Endometrial microvascular endothelial cells (primary cell): Measurements from ENCODE around the gene ABHD12. TPM values are rescaled to one million over a fixed set of nuclear protein-coding genes. Genes with fewer than 3 reads are reported as not detected.
"Not testable (repeated sequence)": the region's sequence is repeated elsewhere in the genome, so short reads cannot be mapped to it uniquely, and the experiment has no call there.

Experiments
- in situ Hi-C: cut with HindIII; loops from 2 replicates; pipeline ENCODE4 v1.10.0; 2017; ENCODE audit warnings: low sequenced_read_pairs, low pct_unique_long_range_greater_than_20kb; ENCODE audit errors: inconsistent ontology term
- total RNA-seq: library from RNA; depleted of rRNA; stranded (reverse); fragments of >200 nt; gene quantifications from one replicate; pipeline ENCODE4 v1.2.3, GENCODE V29; 2015; ENCODE audit errors: inconsistent ontology term

The ABHD12 gene
- total RNA-seq, 1 donor from 2014 or later = 26.9 TPM

- in situ Hi-C loops = no loop called here
Observed at GRCh38 chr20:25356271-25356933, 34.2 kb downstream of the ABHD12 start.

DNA sequence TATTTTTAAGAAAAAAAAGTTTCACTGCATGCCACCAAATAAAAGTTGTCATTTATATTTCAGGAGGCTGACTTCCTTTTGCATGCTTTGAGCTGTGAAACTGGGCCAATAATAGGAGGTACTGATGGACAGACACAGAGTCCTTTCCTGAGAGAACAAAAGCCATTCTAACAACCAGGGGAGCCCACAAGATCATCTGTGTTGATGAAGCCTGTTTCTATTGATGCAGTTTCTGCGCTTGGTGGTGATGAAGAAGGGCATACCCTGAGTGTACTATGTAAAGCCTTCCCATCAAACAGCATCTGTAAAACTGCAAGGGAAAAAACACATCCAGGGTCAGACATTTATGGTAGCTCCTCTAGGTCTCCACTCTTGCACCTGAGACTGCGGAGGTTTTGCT lies 34.8 kb downstream of the ABHD12 start:
- in situ Hi-C loops = no loop called here

GRCh38 chr20:25355011-25355595 lies 35.5 kb downstream of the ABHD12 start:
- in situ Hi-C loops = no loop called here

GRCh38 chr20:25353747-25354705 lies 36.6 kb downstream of the ABHD12 start:
- in situ Hi-C loops = no loop called here

DNA sequence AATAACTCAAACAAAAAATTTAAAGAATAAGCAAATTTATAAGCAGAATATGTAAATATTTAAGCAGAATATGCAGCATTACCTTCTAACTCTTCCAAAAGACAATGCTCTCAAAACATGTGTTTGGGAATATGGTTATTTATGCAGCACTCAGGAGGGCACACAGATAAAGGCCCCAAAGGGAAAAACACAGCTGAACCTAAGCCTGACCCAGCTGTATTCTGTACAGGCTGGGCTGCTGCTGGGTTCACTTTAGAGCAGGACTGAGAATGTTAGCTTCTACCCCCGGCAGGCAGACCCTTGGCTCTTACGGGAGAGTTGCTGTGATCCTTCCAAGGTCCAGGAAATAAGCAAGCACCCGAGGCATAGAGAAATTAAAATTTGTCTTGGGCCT lies 37.3 kb downstream of the ABHD12 start:
- in situ Hi-C loops = no loop called here

DNA sequence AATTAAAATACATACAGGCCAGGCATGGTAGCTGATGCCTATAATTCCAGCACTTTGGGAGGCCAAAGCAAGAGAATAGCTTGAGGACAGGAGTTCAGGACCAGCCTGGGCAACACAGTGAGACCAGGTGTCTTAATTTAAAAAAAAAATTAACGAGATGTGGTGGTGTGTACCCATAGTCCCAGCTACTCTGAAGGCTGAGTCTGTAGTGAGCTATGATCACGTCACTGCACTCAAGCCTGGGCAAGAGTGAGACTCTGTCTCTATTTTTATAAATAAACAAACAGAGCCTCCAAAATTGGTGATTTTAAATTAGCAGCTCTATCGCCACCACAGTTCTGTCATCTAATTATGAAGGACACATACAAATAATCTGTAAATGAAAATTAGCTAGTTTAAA lies 37.9 kb downstream of the ABHD12 start:
- in situ Hi-C loops = no loop called here

GRCh38 chr20:25351024-25351360 lies 39.6 kb downstream of the ABHD12 start:
- in situ Hi-C loops = no loop called here

GRCh38 chr20:25346349-25346748 lies 44.3 kb downstream of the ABHD12 start:
- in situ Hi-C loops = no loop called here

DNA sequence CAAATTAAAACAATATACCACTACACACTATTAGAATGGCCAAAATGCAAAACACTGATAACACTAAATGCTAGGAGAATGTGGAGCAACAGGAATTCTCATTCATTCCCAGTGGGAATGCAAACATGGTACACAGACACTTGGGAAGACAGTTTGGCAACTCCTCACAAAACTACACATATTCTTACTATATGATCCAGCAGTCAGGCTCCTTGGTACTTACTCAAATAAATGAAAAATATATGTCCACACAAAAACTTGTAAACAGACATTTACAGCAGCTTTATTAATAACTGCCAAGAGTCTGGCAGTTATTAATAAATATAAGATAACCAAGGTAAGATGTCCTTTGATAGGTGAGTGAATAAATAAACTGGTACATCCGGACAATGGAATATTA lies 44.9 kb downstream of the ABHD12 start:
- in situ Hi-C loops = no loop called here

GRCh38 chr20:25344634-25345033 lies 46.0 kb downstream of the ABHD12 start:
- in situ Hi-C loops = no loop called here

GRCh38 chr20:25341716-25342680 lies 48.6 kb downstream of the ABHD12 start:
- in situ Hi-C loops = no loop called here

- in situ Hi-C loops = no loop called here
Observed at GRCh38 chr20:25340380-25340779, 50.3 kb downstream of the ABHD12 start.

GRCh38 chr20:25339608-25340007 lies 51.0 kb downstream of the ABHD12 start:
- in situ Hi-C loops = no loop called here

DNA sequence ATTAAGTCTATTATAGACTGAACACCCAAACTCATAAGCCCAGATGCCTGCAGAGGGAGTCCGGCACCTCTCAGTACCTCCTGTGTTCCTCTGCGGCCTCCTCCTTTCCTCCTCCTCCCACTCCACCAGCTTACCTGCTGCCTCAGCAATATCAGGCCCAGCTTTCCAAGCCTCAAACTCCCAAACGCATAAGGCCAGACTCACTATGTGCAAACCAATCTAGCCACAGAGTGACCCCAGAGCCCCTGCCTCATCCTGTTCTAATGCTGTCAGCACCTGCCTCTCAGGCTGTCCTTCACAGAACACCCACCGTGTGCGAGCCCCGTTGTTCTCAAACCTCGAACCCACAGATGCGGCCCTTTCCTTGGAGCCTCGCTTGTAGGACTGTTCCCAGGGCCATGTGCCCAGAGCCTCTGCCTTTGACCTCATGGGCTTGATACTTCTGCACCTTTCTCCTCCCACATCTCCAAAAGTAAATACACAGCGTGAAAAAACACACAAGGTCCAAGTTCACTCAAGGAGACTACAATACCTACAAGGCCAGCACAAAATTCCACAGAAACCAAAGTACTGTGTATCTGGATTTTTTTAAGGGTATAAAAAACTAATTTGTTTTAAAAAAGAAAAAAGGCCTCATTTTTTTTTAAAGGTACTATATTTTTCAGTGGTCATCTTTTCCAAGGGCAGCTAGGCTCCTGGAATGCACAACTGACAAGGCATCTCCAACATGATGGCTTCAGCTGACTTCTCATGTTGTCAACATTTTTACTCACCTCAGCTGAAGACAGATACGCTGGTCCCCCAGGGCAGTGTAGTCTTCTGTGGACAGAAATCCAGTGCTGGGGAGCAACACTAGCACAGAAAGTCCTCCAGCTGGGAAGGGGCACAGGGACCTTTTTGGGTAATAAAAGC lies 52.3 kb downstream of the ABHD12 start:
- in situ Hi-C loops = no loop called here

GRCh38 chr20:25336561-25337422 lies 53.8 kb downstream of the ABHD12 start:
- in situ Hi-C loops = no loop called here

DNA sequence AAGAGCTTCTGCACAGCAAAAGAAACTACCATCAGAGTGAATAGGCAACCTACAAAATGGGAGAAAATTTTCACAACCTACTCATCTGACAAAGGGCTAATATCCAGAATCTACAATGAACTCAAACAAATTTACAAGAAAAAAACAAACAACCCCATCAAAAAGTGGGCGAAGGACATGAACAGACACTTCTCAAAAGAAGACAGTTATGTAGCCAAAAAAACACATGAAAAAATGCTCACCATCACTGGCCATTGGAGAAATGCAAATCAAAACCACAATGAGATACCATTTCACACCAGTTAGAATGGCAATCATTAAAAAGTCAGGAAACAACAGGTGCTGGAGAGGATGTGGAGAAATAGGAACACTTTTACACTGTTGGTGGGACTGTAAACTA lies 55.7 kb downstream of the ABHD12 start:
- in situ Hi-C loops = not testable (repeated sequence)

DNA sequence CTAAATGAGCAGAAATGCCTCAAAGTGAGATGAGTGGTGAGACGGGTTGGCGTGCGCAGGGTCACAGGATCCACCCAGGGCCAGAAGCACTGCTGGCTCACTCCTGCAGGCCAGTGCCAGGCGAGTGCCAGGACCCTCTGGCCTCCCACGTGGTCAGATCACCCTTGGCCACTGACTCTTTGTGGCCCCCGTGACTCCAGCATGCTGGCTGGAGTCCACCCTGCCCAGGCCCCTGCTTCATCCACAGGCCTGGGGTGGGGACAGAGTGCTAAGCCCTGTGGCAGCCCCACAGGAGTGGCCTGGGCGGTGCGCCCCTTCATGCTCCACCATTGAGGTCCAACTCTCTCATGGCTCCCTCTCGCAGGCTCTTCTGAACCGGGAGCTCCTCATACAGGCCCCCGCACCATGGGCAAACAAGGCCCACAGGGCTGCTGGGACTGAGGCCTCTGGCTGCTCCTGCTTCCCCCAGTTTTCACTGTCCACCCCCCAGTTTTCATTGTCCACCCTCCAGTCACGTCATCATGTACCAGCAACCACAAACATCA lies 61.6 kb downstream of the ABHD12 start:
- in situ Hi-C loops = no loop called here
